Activated naive CD4-positive, alpha-beta T cell treated with Interleukin-2 at 50 U/mL for 16 hours (primary cell): ENCODE data around the gene TTLL11.
"Not testable (repeated sequence)": the region's sequence is repeated elsewhere in the genome, so short reads cannot be mapped to it uniquely, and the experiment has no call there.

ENCODE experiments used
- DNase-seq: peaks from one replicate; pipeline ENCODE4 v3.0.0-alpha.2; 2020

Gene TTLL11

GRCh38 chr9:122076773-122077172 is 16.3 kb downstream of the TTLL11 start:
- no peak for DNase-seq

- no peak for DNase-seq
Measured at GRCh38 chr9:122076117-122076516, 17.0 kb downstream of the TTLL11 start.

GRCh38 chr9:122075135-122076030 is 17.7 kb downstream of the TTLL11 start:
- DNase-seq = no peak

GRCh38 chr9:122071715-122072114 is 21.4 kb downstream of the TTLL11 start:
- DNase-seq = no peak

GRCh38 chr9:122070728-122071515 is 22.2 kb downstream of the TTLL11 start:
- DNase-seq = no peak

- not testable (repeated sequence) for DNase-seq
Measured at GRCh38 chr9:122066680-122067079, 26.4 kb downstream of the TTLL11 start.

GRCh38 chr9:122065923-122066629 is 27.0 kb downstream of the TTLL11 start:
- no peak for DNase-seq

GRCh38 chr9:122060481-122060880 is 32.6 kb downstream of the TTLL11 start:
- no peak for DNase-seq

- DNase-seq = no peak
Measured at GRCh38 chr9:122059955-122060324, 33.2 kb downstream of the TTLL11 start.

- no peak for DNase-seq
Measured at GRCh38 chr9:122059214-122059954, 33.7 kb downstream of the TTLL11 start.

GRCh38 chr9:122058709-122059108 is 34.4 kb downstream of the TTLL11 start:
- DNase-seq = no peak

- no peak for DNase-seq
Measured at GRCh38 chr9:122058051-122058450, 35.1 kb downstream of the TTLL11 start.

GRCh38 chr9:122057211-122057610 is 35.9 kb downstream of the TTLL11 start:
- no peak for DNase-seq

- DNase-seq = no peak
Measured at GRCh38 chr9:122056484-122056883, 36.6 kb downstream of the TTLL11 start.

GRCh38 chr9:122055701-122056100 is 37.4 kb downstream of the TTLL11 start:
- DNase-seq = no peak

GRCh38 chr9:122053567-122054350 is 39.3 kb downstream of the TTLL11 start:
- no peak for DNase-seq

GRCh38 chr9:122053064-122053463 is 40.0 kb downstream of the TTLL11 start:
- no peak for DNase-seq

- DNase-seq = peak; percentile 63
Measured at GRCh38 chr9:122051351-122052321, 41.5 kb downstream of the TTLL11 start.

- no peak for DNase-seq
Measured at GRCh38 chr9:122050167-122050566, 42.9 kb downstream of the TTLL11 start.

- DNase-seq = no peak
Measured at GRCh38 chr9:122042056-122042455, 51.1 kb downstream of the TTLL11 start.
